Liver (tissue), 3 donors: ENCODE measurements around the gene CAPZB.

Experiments
- ATF3 ChIP-seq: IDR thresholded peaks from 2 replicates; pipeline ENCODE4 v1.6.1; 2016; ENCODE audit warnings: antibody characterized with exemption
- CTCF ChIP-seq: fragments of 150-350 bp; IDR thresholded peaks from 2 replicates; pipeline ENCODE4 v1.5.1; 2017; ENCODE audit warnings: improper control_type of control experiment, low read depth, low read length; ENCODE audit not compliant: missing input control
- JUND ChIP-seq, 2 donors: IDR thresholded peaks; 2 replicates each; pipeline ENCODE4 v1.6.1; 2016; ENCODE audit warnings: antibody characterized with exemption in 2 of 2
- REST ChIP-seq: IDR thresholded peaks from 2 replicates; pipeline ENCODE4 v1.6.1; 2016; ENCODE audit warnings: antibody characterized with exemption, mild to moderate bottlenecking
- SP1 ChIP-seq: IDR thresholded peaks from 2 replicates; pipeline ENCODE4 v1.6.1; 2018; ENCODE audit warnings: antibody characterized with exemption, mild to moderate bottlenecking
- TAF1 ChIP-seq: conservative IDR thresholded peaks from 2 replicates; pipeline ENCODE4 v1.6.1; 2016; ENCODE audit warnings: antibody characterized with exemption, mild to moderate bottlenecking
- donor health status: healthy.
- donor health status: healthy.

GRCh38 chr1:19405195-19405760 lies 80.1 kb downstream of the CAPZB start:
- TF ChIP-seq CTCF (no peak), SP1 (no peak), REST (no peak), TAF1 (no peak), ATF3 (no peak), JUND (IDR thresholded peaks at IDR 0.05) (no peak)
